Sigmoid colon (tissue), 7 donors: Measurements from ENCODE around the gene MRPL54. TPM values are rescaled to one million over a fixed set of nuclear protein-coding genes. Genes with fewer than 3 reads are reported as not detected.

Experiments used
- DNase-seq: peaks from one replicate; pipeline ENCODE4 v3.0.0-alpha.2; 2019
- H3K27ac ChIP-seq, 4 donors: fragments of 200-600 bp; sonication (generic); one replicate each; pipeline ENCODE4 v1.5.1; 2016 to 2019; ENCODE audit warnings: mild to moderate bottlenecking in 1 of 4
- H3K27me3 ChIP-seq, 3 donors: fragments of 200-600 bp; sonication (generic); one replicate each; pipeline ENCODE4 v1.5.1; 2019; ENCODE audit warnings: mild to moderate bottlenecking in 1 of 3
- H3K36me3 ChIP-seq, 4 donors: fragments of 200-600 bp; sonication (generic); one replicate each; pipeline ENCODE4 v1.5.1; 2016 to 2019
- H3K4me1 ChIP-seq, 4 donors: fragments of 200-600 bp; sonication (generic); one replicate each; pipeline ENCODE4 v1.5.1; 2017 to 2019
- H3K4me3 ChIP-seq, 4 donors: fragments of 200-600 bp; sonication (generic); one replicate each; pipeline ENCODE4 v1.5.1; 2017 to 2019; ENCODE audit warnings: mild to moderate bottlenecking in 2 of 4, moderate library complexity in 1 of 4
- H3K9me3 ChIP-seq, 4 donors: fragments of 200-600 bp in 3 of 4; sonication (generic) in 3 of 4; one replicate each; pipeline versions ENCODE4 v1.5.1 to v1.6.1; 2013 to 2019
- CTCF ChIP-seq, 4 experiments: fragments of 450-650 bp in 3 of 4; fragments of 200-600 bp in 1 of 4; IDR thresholded peaks; one replicate each; pipeline ENCODE4 v1.5.1; 2016 to 2019; ENCODE audit warnings: antibody characterized with exemption in 4 of 4, mild to moderate bottlenecking in 3 of 4, moderate library complexity in 2 of 4
- EP300 ChIP-seq, 4 donors: sonication (generic); formaldehyde crosslinking; IDR thresholded peaks; one replicate each; pipeline ENCODE4 v1.6.1; 2017; ENCODE audit warnings: antibody characterized with exemption in 4 of 4
- POLR2A ChIP-seq, 2 donors: fragments of 450-650 bp; IDR thresholded peaks; one replicate each; pipeline ENCODE4 v1.6.1; 2016; ENCODE audit warnings: antibody characterized with exemption in 2 of 2, mild to moderate bottlenecking in 2 of 2, moderate library complexity in 2 of 2
- POLR2AphosphoS5 ChIP-seq, 4 donors: sonication (generic); formaldehyde crosslinking; IDR thresholded peaks; one replicate each; pipeline ENCODE4 v1.6.1; 2017; ENCODE audit warnings: antibody characterized with exemption in 4 of 4
- WGBS, 2 donors: extraction: QIAGEN DNeasy Blood & Tissue Kit; methylation state at CpG; one replicate each; pipeline ENCODE4 v1.1.7; 2013; 5-methylcytosine and 5-hydroxymethylcytosine counted together
- intact Hi-C: fragments of 100-400 bp; cut with DNase I; formaldehyde crosslinking; loops from one replicate; pipeline ENCODE4 v1.15.1; 2023
- polyA plus RNA-seq, 3 donors: library from polyadenylated mRNA; stranded (reverse); fragments of 200-250 nt; gene quantifications; one replicate each; pipeline ENCODE4 v1.2.3, GENCODE V29; 2013
- total RNA-seq, 4 donors: library from RNA; depleted of rRNA; stranded (reverse); fragments of >200 nt; gene quantifications; one replicate each; pipeline ENCODE4 v1.1.0, GENCODE V29; 2016
- donor health status: healthy with polysubstance abuse.
- donor health status: Bipolar disorder and iron deficiency.
- donor health status: healthy.

The MRPL54 gene
- total and polyA plus RNA-seq, 7 donors: 80.6 to 185 (median 105) TPM

GRCh38 chr19:3780786-3781304, 18.4 kb downstream of the MRPL54 start:
- no peak for DNase-seq
- peaks cover 12 to 20% (median 16%) of the 10 kb centered on the region in 4 donors for H3K9me3 ChIP-seq
- WGBS, 2 donors: 82 to 90% methylated on average over 9 of the region's 9 CpGs
- intact Hi-C loops: no loop called here
- H3K36me3 ChIP-seq: no peaks in the 10 kb centered on the region
- H3K4me1 ChIP-seq: peaks cover 0 to 10% (median 4%) of the 10 kb centered on the region in 4 donors
- H3K27me3 ChIP-seq: peaks cover 0 to 43% (median 40%) of the 10 kb centered on the region in 3 donors
- no peak overlapping the region for H3K4me3 ChIP-seq
- TF ChIP-seq CTCF (IDR thresholded peaks at IDR 0.05) (no peak), POLR2AphosphoS5 (IDR thresholded peaks at IDR 0.05) (no peak), EP300 (IDR thresholded peaks at IDR 0.05) (no peak), POLR2A (IDR thresholded peaks at IDR 0.05) (no peak)
- no peak overlapping the region for H3K27ac ChIP-seq

- no peak overlapping the region for H3K27ac ChIP-seq
- DNase-seq: no peak
- WGBS, 2 donors: 98 to 99% methylated on average over 2 of the region's 2 CpGs
- peaks cover 0 to 13% (median 5%) of the 10 kb centered on the region in 4 donors for H3K4me1 ChIP-seq
- no peak for TF ChIP-seq POLR2A (IDR thresholded peaks at IDR 0.05)
- no peak for TF ChIP-seq CTCF (IDR thresholded peaks at IDR 0.05)
- no peak for TF ChIP-seq EP300 (IDR thresholded peaks at IDR 0.05)
- no peak for TF ChIP-seq POLR2AphosphoS5 (IDR thresholded peaks at IDR 0.05)
- H3K4me3 ChIP-seq: no peak overlapping the region
- peaks cover 0 to 50% (median 46%) of the 10 kb centered on the region in 3 donors for H3K27me3 ChIP-seq
- intact Hi-C loops: no loop called here
- peaks cover 12 to 20% (median 16%) of the 10 kb centered on the region in 4 donors for H3K9me3 ChIP-seq
- H3K36me3 ChIP-seq: no peaks in the 10 kb centered on the region
Measured at GRCh38 chr19:3781603-3782002, 19.1 kb downstream of the MRPL54 start.

GRCh38 chr19:3782330-3782729, 19.8 kb downstream of the MRPL54 start:
- peaks cover 12 to 20% (median 16%) of the 10 kb centered on the region in 4 donors for H3K9me3 ChIP-seq
- TF ChIP-seq CTCF (IDR thresholded peaks at IDR 0.05) (no peak), POLR2AphosphoS5 (IDR thresholded peaks at IDR 0.05) (no peak), EP300 (IDR thresholded peaks at IDR 0.05) (no peak), POLR2A (IDR thresholded peaks at IDR 0.05) (no peak)
- DNase-seq: no peak
- H3K4me3 ChIP-seq: no peak overlapping the region
- H3K4me1 ChIP-seq: peaks cover 0 to 13% (median 5%) of the 10 kb centered on the region in 4 donors
- H3K27me3 ChIP-seq: peaks cover 0 to 55% (median 49%) of the 10 kb centered on the region in 3 donors
- WGBS, 2 donors: 87% methylated on average over 1 of the region's 1 CpG
- H3K36me3 ChIP-seq: no peaks in the 10 kb centered on the region
- intact Hi-C loops: no loop called here
- H3K27ac ChIP-seq: no peak overlapping the region

- TF ChIP-seq CTCF (IDR thresholded peaks at IDR 0.05): no peak
- Histone ChIP-seq H3K9me3 (peaks cover 12 to 20% (median 16%) of the 10 kb centered on the region in 4 donors), H3K27ac (no peak overlapping the region), H3K4me1 (peaks cover 0 to 13% (median 5%) of the 10 kb centered on the region in 4 donors), H3K36me3 (no peaks in the 10 kb centered on the region), H3K4me3 (no peak overlapping the region), H3K27me3 (peaks cover 0 to 55% (median 49%) of the 10 kb centered on the region in 3 donors)
- intact Hi-C loops: no loop called here
- 89% methylated on average over 13 of the region's 13 CpGs for WGBS, 2 donors
- no peak for DNase-seq
Measured at GRCh38 chr19:3782903-3783302, 20.4 kb downstream of the MRPL54 start.
